ENCODE results near the gene ESPNL.

DNA sequence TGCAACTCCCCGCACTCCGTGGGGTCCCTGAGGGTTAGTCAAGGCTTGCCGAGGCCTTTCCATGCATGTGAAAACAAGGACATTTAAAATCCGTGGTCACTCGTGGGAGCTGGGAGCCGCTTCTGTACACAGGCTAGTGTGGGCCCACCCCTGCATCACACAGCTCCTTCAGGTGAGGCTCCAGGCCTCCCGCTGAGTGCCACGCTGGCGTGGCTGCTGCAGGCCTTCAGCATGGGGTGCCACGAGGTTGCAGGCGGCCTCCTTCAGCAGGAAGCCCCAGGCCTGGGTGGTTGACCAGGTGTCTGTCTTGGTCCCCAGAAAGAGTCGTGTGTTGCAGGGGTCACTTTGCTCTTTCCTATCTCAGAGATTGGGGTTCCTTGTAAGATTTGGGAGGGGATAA, 44.9 kb downstream of the ESPNL start:
- no peak for TF ChIP-seq ZFX (IDR thresholded peaks at IDR 0.05)
- no peak for TF ChIP-seq CTCF (conservative IDR thresholded peaks at IDR 0.05)
